T1000 (cell line): ENCODE data around the gene MGAT5B.

Experiments
- DNase-seq: peaks from one replicate; lab custom pipeline; 2025; ENCODE audit warnings: mixed read lengths; lab: John Stamatoyannopoulos, UW

The MGAT5B gene

GRCh38 chr17:76981545-76982295, 113.5 kb downstream of the MGAT5B start:
- DNase-seq = no peak

DNA sequence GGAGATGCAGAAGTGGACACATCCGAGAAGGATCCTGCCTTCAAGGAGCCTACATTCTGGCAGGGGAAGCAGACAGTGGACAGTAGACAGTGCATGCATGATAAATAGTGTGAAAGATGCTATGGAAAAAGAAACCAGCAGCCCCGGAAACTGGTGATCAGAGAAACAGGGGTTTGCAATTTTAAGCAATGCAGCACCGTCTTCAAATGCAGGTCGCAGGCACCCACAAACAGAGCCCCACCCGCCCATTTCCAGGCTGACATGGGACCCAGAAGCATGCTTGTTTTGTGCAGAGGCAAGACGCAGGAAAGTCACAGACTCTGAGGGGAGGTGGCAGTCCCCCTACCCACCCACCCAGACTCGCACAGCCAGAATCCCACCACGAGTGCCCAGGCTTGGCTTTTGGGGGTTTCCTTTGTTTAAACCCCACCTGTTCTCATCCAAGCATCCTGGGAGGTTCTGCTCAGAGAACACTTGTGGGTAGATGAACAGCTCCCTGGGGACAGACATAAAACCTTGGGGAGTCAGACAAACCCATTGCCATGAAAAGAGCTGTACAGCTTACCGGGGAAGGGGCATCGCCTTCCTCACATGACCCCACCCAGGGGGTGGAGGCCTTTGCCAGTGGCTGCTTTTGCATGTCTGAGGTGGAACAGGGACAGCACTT, 114.3 kb downstream of the MGAT5B start:
- DNase-seq = no peak

- no peak for DNase-seq
Measured at GRCh38 chr17:76983075-76983775, 115.0 kb downstream of the MGAT5B start.

- DNase-seq = no peak
Measured at GRCh38 chr17:76986365-76986764, 118.2 kb downstream of the MGAT5B start.

DNA sequence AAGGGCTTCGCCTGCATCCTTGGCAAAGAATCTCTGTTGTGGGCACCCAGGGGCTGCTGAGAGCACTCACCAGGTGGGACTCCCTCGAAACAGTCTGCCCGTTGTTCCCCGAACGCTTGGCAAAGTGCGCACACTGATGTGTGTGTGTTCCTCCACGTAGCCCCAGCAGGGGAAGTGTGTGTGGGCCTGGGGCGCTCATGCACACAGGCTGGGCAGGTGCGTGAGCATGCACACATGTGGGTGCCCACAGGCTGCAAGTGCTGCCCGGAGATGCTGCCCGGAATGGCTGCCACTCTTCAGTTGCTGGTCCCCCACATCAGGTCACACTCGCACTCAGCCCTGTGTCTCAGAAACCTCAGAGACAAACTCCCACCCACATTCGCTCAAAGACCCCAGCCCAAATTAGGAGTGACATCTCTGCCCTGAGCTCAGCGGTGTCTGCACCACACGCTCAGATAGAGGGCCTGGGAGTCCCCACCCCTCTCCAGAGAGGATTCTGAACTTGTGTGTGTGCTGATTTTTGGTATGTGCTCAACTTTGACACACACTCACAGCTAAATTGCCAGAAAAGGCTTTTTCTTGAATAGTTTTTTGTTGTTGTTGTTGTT, 119.4 kb downstream of the MGAT5B start:
- no peak for DNase-seq

DNA sequence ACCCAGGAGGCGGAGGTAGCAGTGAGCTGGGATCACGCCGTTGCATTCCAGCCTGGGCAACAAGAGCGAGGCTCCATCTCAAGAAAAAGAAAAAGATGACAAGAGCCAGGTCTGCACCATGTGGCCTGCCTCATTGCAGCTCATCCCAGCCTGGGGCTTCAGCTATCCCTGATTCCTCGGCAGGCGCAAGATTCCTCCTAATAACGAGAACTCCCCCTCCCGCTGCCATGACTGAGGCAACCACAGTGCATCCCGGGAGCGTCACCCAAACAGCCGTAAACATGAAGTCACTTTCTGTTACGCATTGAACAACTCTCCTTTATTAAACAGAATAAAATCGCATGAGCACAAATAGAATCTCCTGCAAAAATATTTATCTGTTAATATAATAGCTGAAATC, 120.6 kb downstream of the MGAT5B start:
- DNase-seq = no peak

- DNase-seq = no peak
Measured at GRCh38 chr17:76989519-76989918, 121.3 kb downstream of the MGAT5B start.

GRCh38 chr17:76992891-76993290, 124.7 kb downstream of the MGAT5B start:
- DNase-seq = no peak

DNA sequence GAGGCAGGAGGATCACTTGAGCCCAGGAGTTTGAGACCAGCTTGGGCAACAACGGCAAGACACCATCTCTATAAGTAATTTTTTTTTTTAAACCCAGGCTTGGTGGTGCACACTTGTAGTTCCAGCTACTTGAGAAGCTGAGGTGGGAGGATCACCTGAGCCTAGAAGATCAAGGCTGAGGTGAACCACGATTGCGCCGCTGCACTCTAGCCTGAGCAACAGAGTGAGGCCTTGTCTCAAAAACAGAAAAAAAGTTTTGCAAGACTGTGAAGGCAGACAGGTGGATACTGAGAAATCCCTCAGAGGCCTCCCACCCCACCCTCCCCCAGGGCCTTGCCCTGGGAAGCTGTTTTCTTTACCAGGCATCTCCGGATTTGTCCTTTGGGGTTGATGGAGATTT, 125.4 kb downstream of the MGAT5B start:
- DNase-seq = no peak

GRCh38 chr17:76994237-76994637, 126.0 kb downstream of the MGAT5B start:
- no peak for DNase-seq

- DNase-seq = no peak
Measured at GRCh38 chr17:76995387-76996105, 127.3 kb downstream of the MGAT5B start.

- no peak for DNase-seq
Measured at GRCh38 chr17:76996741-76997694, 128.8 kb downstream of the MGAT5B start.

GRCh38 chr17:76997981-76998531, 129.9 kb downstream of the MGAT5B start:
- DNase-seq = no peak

GRCh38 chr17:76998839-76999238, 130.6 kb downstream of the MGAT5B start:
- DNase-seq = no peak
